GM12892 (cell line): Measurements from ENCODE around the gene ENSA. TPM values are rescaled to one million over a fixed set of nuclear protein-coding genes. Genes with fewer than 3 reads are reported as not detected.
"Not testable (repeated sequence)": the region's sequence is repeated elsewhere in the genome, so short reads cannot be mapped to it uniquely, and the experiment has no call there.

Experiments used
- DNase-seq: peaks from one replicate; pipeline ENCODE4 v3.0.0; 2011; ENCODE audit not compliant: insufficient read length
- FAIRE-seq: peaks from 2 replicates; lab custom pipeline; 2011; peaks lifted over from hg19 to GRCh38; lab: Jason Lieb, UNC
- POLR2A ChIP-seq: IDR thresholded peaks from 2 replicates; pipeline ENCODE4 v1.6.1; 2011; ENCODE audit warnings: low read depth, low read length, control low read depth
- POLR2AphosphoS5 ChIP-seq: IDR thresholded peaks from 2 replicates; pipeline ENCODE4 v1.6.1; 2011; ENCODE audit warnings: low read depth, low read length, control low read depth
- TAF1 ChIP-seq: IDR thresholded peaks from 2 replicates; pipeline ENCODE4 v1.6.1; 2011; ENCODE audit warnings: low read depth, mild to moderate bottlenecking, control low read depth, low read length, borderline replicate concordance
- polyA plus RNA-seq: library from polyadenylated mRNA; unstranded; fragments of >200 nt; gene quantifications from one replicate; pipeline ENCODE4 v1.2.1, GENCODE V29; 2012; ENCODE audit warnings: missing spikeins, inconsistent platforms; ENCODE audit not compliant: missing spikeins

ENSA gene
- 243 TPM for polyA plus RNA-seq

- TF ChIP-seq POLR2AphosphoS5 (peak; percentile 76), POLR2A (peak; percentile 87), TAF1 (peak; percentile 28; the same call in 1 of the 2 replicates)
- DNase-seq (peak; percentile 82), FAIRE-seq (peak; percentile 97)
These were observed at the start of gene ENSA for GRCh38 chr1:150629115-150629928. TSS of gene ENSA (minus strand) at chr1:150629612. CDS start at chr1:150629470, 142 bp downstream.

- DNase-seq (no peak), FAIRE-seq (no peak)
- TF ChIP-seq POLR2AphosphoS5 = no peak
- TF ChIP-seq TAF1 = no peak
- TF ChIP-seq POLR2A = no peak
These were observed 49.6 kb upstream of the ENSA start for GRCh38 chr1:150678988-150679387.

- no peak for TF ChIP-seq POLR2A
- no peak for TF ChIP-seq POLR2AphosphoS5
- no peak for TF ChIP-seq TAF1
- no peak for FAIRE-seq
- no peak for DNase-seq
These were observed 45.5 kb upstream of the ENSA start for GRCh38 chr1:150674881-150675280.

- no peak for DNase-seq
- no peak for FAIRE-seq
- TF ChIP-seq TAF1 (no peak), POLR2AphosphoS5 (no peak), POLR2A (no peak)
These were observed 33.9 kb upstream of the ENSA start for GRCh38 chr1:150663321-150663720.

- FAIRE-seq = no peak
- DNase-seq = no peak
- no peak for TF ChIP-seq POLR2AphosphoS5
- no peak for TF ChIP-seq TAF1
- no peak for TF ChIP-seq POLR2A
These were observed 33.4 kb upstream of the ENSA start for GRCh38 chr1:150662811-150663210.

GRCh38 chr1:150661156-150661555 is 31.7 kb upstream of the ENSA start:
- no peak for TF ChIP-seq POLR2A
- TF ChIP-seq POLR2AphosphoS5 = no peak
- FAIRE-seq = no peak
- DNase-seq = no peak

GRCh38 chr1:150660584-150660983 is 31.2 kb upstream of the ENSA start:
- DNase-seq (no peak), FAIRE-seq (no peak)
- no peak for TF ChIP-seq TAF1
- no peak for TF ChIP-seq POLR2A
- TF ChIP-seq POLR2AphosphoS5 = no peak

- DNase-seq = not testable (repeated sequence)
These were observed 27.7 kb upstream of the ENSA start for GRCh38 chr1:150657064-150657463.

GRCh38 chr1:150654635-150655034 is 25.2 kb upstream of the ENSA start:
- not testable (repeated sequence) for FAIRE-seq, DNase-seq

More at GRCh38 chr1:150657064-150657463, 27.7 kb upstream of the ENSA start:
- not testable (repeated sequence) for FAIRE-seq

- no peak for FAIRE-seq
- TF ChIP-seq POLR2AphosphoS5 (no peak), POLR2A (no peak), TAF1 (no peak)
- DNase-seq = no peak
These were observed 20.8 kb upstream of the ENSA start for GRCh38 chr1:150650193-150650592.

GRCh38 chr1:150649441-150650075 is 20.1 kb upstream of the ENSA start:
- no peak for TF ChIP-seq POLR2AphosphoS5
- TF ChIP-seq TAF1 = no peak
- no peak for TF ChIP-seq POLR2A
- FAIRE-seq = no peak

GRCh38 chr1:150642296-150642695 is 12.9 kb upstream of the ENSA start:
- no peak for TF ChIP-seq POLR2AphosphoS5
- no peak for TF ChIP-seq TAF1
- no peak for TF ChIP-seq POLR2A
- FAIRE-seq (no peak), DNase-seq (no peak)

More at GRCh38 chr1:150649441-150650075, 20.1 kb upstream of the ENSA start:
- DNase-seq = no peak

- DNase-seq, FAIRE-seq: not testable (repeated sequence)
These were observed 11.9 kb upstream of the ENSA start for GRCh38 chr1:150641126-150641815.

GRCh38 chr1:150638430-150638829 is 9.0 kb upstream of the ENSA start:
- not testable (repeated sequence) for DNase-seq, FAIRE-seq

GRCh38 chr1:150634839-150635622 is 5.6 kb upstream of the ENSA start:
- not testable (repeated sequence) for DNase-seq, FAIRE-seq
